Kidney tubule cell (primary cell): ENCODE results near the gene PSMA2.
A peak's percentile ranks its signal among the peaks of the same experiment; 100 is the strongest.

Source experiments
- DNase-seq: peaks from one replicate; pipeline ENCODE4 v3.0.0-alpha.2; 2018; ENCODE audit warnings: low spot score

Gene PSMA2

DNA sequence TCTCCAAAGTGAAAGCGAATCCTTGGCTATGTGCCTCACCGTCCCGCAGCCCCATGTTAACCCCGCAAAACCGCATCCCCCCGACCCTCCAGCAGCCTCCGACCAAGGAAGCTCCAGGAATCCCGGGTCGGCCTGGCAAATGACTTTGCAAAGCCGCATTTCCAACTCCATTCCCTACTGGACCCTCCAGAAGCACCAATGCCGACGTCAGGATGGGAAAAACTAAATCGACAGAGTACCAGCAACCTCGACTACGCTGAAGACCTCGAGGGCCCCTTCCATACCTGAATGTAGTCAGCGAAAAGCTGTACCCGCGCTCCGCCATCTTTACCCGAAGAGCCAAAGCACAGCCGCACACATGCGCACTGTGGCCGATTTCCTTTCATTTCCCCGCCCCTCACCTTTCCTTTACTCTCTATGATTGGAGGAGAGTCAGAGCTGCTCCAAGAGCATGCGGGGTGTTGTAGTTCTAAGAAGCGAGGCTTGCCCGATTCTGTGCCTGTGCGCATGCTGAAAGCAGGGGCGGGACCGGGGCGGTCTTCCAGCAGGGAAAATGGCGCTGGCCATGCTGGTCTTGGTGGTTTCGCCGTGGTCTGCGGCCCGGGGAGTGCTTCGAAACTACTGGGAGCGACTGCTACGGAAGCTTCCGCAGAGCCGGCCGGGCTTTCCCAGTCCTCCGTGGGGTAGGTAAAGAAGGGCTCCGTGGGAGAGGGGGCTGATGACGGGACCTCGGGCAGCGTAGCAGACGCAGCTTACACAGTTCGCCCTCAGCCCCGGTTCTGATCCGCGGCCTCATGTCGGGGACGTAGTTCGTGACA lies at the start of gene PSMA2, which contains the start of gene MRPL32:
TSS of gene PSMA2 (minus strand) at position 341 of the 818 bp plus-strand sequence. CDS start at position 325, 16 bp downstream.
TSS of gene MRPL32 (plus strand) at position 543 of the 818 bp plus-strand sequence. CDS start at position 554, 11 bp downstream.
- DNase-seq: peak; percentile 98

DNA sequence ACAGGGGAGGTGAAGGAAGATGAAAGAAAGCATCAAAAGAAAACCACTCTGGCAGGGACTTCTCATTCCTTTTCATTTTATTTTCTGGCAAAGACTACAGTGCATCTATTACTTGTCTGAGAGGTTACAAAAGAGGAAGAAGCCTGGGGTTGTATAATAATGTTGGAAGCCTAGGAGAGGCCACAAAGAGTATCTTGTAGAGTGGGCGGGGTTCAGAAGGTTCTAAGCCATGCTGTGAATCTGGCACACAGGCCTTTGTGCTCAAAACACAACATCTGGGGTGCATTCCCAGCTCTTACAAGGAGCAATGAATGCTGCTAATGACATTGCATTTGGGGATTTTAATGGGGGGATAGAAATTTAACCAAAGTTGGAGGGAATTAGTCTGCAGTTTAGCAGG lies 49.6 kb upstream of the PSMA2 start:
- DNase-seq: no peak

DNA sequence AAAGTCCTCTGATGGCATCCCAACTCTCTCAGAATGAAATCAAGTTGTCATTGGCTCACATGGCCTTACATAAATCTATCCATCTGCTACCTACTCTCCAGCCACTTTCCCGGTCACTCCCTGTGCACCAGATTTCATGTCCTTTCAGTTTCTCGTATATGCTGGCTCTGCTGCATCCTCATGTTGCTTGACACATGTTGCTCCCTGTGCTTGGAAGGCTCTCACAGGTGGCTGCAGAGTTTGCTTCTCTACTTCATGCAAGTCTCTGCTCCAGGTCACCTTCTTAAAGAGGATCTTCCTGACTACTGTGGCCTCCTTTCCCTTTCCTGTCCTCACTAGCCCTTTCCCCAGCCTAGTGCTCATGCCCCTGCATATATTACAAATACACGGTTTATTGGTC lies 48.5 kb upstream of the PSMA2 start:
- DNase-seq: no peak

DNA sequence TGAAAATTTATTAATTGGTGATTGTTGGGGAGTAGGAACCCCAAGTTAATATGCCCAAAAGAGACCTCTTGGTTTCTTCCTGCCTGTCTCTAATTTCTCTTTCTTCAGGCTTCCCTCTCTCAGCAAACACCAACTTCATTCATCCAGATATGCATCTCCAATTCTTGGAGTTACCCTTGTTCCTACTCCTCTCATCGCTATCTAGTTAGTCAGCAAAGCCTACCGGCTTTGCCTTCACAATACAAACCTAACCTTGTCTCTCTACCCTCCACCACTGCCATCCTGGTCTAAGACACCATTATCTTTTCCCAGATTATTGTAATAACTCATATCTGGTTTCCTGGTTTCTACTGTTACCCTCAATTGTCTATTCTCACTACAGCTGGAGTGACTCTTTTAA lies 48.1 kb upstream of the PSMA2 start:
- DNase-seq: no peak

DNA sequence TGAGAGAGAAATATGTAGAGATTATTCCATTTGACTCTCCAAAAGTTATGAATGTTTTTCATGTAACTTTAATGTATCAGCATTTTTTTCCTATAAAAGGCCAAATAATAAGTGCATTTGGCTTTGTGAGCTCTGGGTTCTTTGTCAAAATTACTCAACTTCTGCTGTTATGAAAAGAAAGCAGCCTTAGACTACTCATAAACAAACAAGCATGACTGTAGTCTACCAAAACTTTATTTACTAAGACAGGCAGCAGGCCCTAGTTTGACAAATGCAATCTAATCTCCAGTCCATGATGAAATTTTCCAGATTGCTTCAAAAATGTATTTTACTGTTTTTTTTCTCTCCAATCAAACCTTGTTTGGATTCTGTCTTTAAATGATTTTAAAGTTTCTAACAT lies 46.5 kb upstream of the PSMA2 start:
- no peak for DNase-seq

DNA sequence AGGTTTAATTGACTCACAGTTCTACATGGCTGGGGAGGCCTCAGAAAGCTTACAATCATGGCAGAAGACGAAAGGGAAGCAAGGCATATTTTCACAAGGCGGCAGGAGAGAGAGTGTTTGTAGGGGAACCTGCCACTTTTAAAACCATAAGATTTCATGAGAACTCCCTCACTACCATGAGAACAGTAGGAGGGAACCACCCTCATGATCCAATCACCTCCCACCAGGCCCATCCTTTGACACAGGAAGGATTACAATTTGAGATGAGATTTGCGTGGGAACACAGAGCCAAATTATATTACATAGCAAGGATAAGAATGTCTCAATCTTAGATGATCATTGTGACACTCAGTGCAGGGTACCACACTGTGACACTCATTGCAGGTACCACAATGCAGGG lies 44.4 kb upstream of the PSMA2 start:
- DNase-seq: no peak

DNA sequence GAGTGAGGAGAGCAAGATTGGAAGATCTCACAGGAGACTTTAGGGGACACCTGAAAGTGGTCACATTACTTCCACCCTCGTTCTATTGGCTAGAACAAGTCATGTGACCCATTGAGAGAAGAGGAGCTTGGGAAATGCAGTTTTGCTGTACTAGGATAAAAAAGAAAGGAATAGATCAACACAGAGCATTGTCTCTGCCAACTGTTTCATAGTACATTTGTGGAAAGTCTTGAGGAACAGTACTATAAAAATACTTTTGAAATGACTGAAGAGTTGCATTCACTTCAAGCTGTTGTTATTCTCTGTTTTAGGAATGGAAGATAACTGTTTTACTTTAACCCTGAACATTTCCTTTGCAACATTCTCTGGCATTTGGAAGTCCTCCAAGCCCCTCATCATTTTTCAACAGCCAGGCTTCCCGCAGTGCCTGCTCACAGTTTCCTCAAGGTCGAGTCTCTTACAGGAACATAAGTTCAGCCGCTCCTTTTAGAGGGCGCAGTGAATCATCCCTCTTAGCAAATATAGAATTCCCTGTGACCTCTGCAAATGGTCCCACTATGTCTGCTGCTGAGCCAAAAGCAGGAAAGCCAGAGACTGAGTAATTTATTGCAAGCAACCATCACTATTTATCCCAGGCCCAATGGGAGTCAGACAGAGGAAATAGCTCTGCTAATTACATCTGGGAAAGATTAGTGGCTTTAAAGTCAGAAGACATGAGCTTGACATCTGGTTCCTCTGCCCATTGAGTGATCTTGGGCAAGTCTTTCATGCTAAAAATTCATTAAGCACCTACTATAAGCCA lies 40.9 kb upstream of the PSMA2 start:
- peak; percentile 12 for DNase-seq

DNA sequence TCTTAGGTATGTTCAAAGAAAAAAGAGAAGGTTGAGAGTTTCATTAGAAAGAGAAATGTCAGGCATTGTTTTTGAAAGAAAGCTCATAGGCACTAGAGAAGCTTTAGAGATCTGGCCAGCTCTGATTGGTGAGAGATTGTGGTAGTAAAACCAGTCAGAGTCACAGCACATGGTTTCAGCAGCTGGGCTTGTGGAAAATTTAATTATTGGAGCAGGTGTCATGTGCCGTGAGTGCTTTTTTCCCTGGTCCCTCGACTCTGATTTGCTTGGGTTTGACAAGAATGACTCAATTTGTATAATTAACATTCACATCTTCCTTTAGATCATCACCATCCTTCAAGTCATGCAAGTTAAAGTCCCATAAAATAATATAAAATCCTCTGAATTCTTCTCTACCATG lies 35.4 kb upstream of the PSMA2 start:
- no peak for DNase-seq

DNA sequence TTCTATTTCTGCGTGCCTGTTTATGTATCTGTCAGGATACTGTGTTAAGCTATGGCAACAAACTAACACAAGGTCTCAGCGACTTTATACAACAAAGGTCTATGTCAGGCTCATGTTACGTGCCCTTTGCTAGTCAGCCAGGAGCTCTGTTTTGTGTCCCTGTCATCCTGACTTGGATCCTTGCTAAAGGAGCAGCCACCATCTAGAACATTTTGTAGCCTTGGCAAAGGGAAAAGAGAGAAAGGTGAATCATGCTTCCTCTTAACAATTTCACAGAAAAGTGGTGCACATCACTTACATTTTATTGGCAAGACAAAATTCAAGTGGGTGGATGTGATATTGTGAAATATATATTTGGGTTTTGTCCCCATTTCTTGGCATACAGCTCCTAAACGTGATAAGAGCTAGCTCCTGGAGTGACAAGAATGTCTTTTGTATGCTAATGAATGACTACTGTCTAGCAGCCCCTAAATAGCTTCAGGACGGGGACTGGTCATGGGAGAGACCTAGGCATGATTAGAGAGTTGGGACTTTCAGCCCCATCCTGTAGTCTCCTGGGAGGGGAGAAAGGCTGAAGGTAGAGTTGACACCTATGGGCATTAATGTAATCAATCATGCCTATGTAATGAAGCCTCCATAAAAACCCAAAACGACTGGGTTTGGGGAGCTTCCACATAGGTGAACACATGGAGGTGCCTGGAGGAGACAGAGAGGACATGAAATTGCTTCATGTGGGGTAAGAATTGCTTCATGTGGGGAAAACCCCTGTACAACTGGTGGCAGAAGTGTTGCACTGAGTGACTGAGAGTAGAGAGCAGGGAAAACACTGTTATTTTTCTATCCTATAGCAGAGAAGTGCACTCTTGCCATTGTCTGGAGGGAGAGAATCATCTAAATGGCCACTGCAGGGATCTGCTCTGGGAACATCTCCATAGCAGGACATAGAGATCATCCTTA lies 33.2 kb upstream of the PSMA2 start:
- no peak for DNase-seq

DNA sequence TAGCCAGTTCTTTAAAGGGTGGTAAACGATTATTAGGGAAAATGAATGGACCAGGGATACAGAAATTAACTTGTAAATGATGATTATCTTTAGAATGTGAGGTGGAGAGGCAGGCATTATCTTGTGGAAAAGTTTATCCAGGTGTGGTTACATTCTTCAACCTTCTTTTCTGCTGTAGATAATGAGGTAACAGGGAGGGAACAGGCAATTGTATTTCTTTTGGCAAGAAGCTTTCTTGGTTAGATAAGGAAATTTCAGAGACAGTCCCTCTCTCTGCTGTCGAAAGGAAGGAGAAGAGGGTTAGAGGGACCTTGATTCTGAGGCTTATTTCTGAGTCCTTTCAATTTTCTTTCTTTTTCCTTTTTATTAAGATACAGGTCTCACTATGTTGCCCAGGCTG lies 32.3 kb upstream of the PSMA2 start:
- no peak for DNase-seq

DNA sequence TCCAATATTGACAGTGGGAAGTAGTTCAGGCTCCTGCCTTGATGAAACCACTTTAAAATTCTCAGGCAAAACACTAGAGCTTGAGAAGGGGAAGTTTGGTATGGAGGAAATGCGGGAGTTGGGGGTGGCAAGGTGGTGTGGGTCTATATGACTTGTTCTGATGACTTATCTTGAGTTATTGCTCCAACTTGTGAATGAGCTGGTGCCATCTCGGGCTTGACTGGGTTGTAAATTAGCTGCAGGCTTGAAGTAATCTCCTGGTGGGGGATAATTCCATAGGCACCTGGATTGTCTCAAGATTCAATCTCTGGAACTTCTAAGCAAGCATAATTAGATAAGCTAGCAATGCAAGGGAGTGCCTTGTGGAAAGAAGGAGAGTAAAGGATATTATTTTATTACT lies 29.2 kb upstream of the PSMA2 start:
- DNase-seq: no peak

DNA sequence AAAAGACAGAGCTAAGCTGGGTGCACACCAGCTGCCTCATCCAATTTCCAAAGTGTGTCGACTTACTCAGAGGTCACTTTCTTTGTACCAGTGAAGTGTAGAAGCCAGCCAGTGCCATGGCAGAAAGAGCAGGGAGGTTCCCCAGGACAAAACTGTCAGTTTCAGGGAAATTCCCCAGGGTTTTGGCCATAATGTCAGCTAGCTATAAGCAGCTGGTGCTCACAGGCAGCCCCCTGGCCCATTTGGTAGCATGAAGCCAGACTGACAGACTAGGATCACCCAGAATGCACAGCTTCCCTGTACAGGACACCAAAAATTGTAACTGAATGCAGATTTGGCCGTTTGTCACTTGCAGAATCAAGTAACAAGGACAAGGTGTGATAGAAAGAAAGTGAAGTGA lies 28.8 kb upstream of the PSMA2 start:
- DNase-seq: no peak

DNA sequence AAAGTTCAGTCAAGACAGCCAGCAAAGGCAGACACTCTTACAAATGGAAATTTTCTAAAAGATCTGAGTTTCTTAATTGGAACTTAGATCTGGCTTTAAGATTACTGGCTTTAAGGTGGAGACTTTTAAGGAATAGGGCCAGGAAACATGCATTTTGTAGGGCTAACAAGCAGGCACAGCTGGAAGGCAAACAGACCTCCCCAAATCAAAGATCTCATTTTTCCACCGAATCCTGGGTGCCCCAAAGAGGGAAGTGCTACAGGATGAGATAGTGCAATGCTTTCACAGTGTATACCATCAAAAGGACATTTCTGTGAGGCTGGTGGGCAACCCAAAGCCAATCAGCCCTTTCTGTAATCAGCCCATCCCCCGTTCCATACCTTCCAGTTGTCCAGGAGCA lies 27.6 kb upstream of the PSMA2 start:
- no peak for DNase-seq

DNA sequence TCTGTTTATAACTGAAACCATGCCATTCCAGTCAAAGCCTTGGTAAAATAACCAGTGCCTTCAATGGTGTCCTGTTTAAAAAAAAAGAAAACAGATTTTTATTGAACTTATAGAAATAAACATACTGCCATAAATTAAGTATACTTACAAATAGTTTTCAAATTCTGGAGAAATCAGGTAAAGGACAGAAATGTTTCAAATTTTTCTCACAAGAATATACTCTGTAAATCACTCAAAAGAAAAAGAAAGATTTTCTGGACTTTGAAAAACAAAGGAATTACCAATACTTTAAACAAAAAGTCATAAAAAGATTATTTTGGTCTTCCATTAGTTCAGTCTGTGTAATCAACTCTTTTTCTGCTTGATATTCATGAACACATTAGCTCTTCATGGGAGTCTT lies 24.1 kb upstream of the PSMA2 start:
- no peak for DNase-seq

DNA sequence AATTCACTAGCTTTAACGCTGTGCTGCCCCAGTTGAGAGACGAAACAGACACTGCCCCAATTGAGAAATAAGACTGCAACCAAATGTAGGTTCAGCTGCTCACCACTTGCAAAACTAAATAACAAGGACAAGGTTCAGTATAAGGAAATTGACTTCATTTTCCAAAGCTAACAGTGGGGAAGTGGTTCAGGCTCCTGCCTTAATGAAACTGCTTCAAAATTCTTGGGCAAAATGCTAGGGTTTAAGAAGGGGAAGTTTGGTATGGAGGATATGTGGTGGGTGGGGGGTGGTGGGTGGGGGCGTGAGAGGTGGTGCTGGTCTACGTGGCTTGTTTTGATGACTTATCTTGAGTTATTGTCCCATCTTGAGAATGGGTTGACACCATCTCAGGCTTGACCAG lies 22.0 kb upstream of the PSMA2 start:
- no peak for DNase-seq

DNA sequence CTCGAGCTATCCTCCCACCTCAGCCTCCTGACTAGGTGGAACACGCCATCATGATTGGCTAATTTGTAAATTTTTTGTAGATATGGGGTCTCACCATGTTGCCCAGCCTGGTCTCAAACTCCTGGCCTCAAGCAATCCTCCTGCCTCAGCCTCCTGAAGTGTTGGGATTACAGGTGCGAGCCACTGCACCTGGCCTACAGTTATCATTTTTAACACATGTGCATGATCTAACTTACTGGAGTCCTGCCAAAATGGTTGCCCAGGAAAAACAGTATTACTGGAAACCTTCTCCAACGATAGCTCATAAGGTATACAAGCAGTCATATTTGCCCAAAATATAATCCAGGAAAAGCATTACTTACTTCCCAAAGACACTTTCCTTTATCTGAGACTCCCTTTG lies 20.4 kb upstream of the PSMA2 start:
- no peak for DNase-seq

DNA sequence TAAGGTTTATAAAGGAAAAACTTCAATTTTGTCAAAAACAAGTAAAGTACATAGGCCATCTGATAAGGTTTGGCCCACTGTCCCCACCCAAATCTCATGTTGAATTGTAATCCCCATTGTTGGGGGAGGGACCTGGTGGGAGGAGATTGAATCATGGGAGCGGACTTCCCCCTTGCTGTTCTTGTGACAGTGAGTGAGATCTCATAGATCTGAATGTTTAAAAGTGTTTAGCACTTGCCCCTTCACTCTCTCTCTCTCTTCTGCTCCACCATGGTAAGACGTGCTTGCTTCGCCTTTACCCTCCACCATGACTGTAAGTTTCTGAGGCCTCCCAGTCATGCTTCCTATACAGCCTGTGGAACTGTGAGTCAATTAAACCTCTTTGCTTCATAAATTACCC lies 18.4 kb upstream of the PSMA2 start:
- DNase-seq: no peak

DNA sequence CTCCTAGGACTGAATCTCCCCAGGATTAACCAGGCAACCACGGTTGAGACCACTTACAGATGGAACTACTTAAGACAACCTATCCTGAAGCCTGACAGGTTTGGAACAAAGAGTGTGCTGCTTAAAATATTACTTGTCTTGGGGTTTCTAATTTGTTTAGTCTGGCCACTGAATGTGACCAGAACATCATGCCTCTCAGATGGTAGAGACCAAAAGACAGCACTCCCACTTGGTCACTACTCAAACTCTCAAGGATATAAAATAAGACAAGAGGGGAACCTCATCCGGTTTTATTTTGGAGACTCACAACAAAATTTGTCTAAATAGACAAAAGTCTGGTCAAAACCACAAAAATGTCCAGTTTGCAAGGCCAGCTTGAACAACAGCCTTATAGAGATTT lies 15.5 kb upstream of the PSMA2 start:
- DNase-seq: no peak

DNA sequence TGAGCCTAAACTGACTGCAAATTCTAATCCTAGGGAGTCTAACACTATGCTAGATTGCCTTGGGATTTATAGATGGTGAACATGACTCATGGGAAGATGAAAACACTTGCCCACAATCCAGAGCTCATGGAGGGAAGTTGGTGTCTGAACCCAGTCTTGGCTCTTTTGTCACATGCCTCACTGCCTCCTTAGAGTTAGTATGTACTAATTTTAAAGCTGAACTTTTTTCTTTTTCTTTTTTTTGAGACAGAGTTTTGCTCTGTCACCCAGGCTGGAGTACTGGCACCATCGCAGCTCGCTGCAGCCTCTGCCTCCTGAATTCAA lies 14.6 kb upstream of the PSMA2 start:
- DNase-seq: no peak

DNA sequence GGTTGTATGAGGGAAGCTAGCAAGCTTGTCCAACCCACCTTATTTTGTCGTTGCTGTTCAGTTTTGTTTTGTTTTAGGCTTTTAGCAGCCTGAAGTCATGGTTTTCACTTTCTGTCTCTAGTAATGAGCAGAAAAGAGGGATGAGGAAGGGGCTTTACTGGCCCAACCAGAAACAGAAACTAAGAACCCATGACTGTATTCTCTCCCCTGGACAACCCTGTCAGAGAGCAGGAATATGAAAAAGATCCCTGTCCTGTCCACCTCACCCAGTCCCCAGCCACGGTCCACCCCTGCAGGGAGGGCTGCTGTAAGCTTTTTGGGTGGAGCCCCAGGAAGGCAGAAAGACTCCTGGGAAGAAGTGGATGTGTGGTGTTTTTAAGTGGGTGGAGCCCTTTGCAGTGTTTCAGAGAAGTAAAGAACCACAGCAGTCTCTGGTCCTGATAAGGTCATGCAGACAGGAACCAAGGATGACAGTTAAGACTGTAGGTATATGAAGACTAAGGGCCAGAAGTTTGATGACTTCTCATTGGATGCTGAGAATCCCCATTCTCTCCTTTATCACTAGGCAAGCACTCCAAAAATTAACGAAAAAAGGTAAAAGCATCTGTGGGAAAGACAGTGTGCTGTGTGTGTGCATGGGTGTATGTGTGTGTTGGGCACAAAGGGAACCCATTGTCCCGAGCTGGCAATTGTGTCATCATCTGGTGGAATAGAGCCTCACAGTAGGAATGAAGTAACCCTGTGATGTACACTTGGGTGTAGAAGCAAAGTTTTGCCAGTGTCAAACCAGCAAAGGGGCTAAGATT lies 14.1 kb upstream of the PSMA2 start:
- no peak for DNase-seq
